ENCODE measurements around the gene CNTD1.

DNA sequence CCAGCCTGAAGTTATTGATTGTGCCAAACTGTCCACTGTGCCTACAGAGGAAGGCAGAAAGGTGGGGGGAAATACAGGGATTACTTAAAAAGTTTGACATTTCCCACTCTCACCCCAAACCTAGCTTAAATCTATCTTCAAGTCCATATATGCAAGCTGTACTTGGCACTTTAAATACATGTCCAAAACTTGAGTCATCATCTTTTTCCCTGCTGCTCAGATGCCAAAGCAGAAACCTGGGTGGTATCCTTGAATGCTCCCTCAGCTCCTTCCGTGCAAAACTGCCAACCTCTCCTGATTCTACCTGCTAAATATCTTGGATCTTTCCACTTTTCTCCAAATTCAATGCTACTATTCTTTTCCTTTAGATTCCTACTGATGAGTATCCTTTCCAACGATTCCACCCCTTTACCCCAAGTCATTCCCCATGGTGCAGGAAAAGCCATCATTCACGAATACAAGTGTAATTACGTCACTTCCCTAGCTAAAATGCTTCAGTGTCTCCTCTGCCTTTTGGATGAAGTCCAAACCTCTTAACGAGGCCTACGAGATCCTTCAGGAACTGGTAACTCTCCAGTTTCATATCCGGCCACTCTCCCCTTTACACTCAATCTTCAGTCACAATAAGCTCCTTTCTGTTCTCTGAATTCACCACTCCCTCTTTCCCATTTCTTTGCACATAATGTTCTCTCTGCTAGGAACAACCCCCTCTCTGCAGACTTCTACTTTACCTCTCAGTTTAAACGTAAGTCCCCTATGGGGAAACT lies 16.2 kb downstream of the CNTD1 start:
- TF ChIP-seq, protein P1, sequence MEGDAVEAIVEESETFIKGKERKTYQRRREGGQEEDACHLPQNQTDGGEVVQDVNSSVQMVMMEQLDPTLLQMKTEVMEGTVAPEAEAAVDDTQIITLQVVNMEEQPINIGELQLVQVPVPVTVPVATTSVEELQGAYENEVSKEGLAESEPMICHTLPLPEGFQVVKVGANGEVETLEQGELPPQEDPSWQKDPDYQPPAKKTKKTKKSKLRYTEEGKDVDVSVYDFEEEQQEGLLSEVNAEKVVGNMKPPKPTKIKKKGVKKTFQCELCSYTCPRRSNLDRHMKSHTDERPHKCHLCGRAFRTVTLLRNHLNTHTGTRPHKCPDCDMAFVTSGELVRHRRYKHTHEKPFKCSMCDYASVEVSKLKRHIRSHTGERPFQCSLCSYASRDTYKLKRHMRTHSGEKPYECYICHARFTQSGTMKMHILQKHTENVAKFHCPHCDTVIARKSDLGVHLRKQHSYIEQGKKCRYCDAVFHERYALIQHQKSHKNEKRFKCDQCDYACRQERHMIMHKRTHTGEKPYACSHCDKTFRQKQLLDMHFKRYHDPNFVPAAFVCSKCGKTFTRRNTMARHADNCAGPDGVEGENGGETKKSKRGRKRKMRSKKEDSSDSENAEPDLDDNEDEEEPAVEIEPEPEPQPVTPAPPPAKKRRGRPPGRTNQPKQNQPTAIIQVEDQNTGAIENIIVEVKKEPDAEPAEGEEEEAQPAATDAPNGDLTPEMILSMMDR (IDR thresholded peaks at IDR 0.05) = no peak
- no peak for TF ChIP-seq POLR2A (IDR thresholded peaks at IDR 0.05)

Measured in lower leg skin (tissue), 3 donors.